SK-N-SH treated with all-trans-retinoic acid at 6 μM for 48 hours (cell line): Measurements from ENCODE around the gene DYSF.
"Not testable (repeated sequence)": the region's sequence is repeated elsewhere in the genome, so short reads cannot be mapped to it uniquely, and the experiment has no call there.

Experiments used
- ATAC-seq: fragments of 200-7000 bp; cut with Tn5 transposase; 3 replicates; pipeline ENCODE4 v1.9.1; 2020; ENCODE audit warnings: mild to moderate bottlenecking, moderate library complexity
- ARNTL ChIP-seq: fragments of 450-650 bp; formaldehyde crosslinking; IDR thresholded peaks from 2 replicates; pipeline ENCODE4 v1.5.0; 2020; ENCODE audit warnings: low read depth, mild to moderate bottlenecking, moderate library complexity, borderline replicate concordance
- BACH2 ChIP-seq: fragments of 250-450 bp; sonication (Bioruptor Pico); IDR thresholded peaks from 2 replicates; pipeline ENCODE4 v1.9.0; 2021; ENCODE audit warnings: mild to moderate bottlenecking, borderline replicate concordance
- CSDC2 ChIP-seq: fragments of 250-450 bp; sonication (Bioruptor Pico); IDR thresholded peaks from 2 replicates; pipeline ENCODE4 v1.5.0; 2020; ENCODE audit warnings: mild to moderate bottlenecking, moderate library complexity
- ESRRG ChIP-seq: fragments of 250-450 bp; sonication (Bioruptor Pico); IDR thresholded peaks from 2 replicates; pipeline ENCODE4 v1.6.1; 2021; ENCODE audit warnings: mild to moderate bottlenecking
- GLIS3 ChIP-seq: fragments of 250-450 bp; sonication (Bioruptor Pico); IDR thresholded peaks from 2 replicates; pipeline ENCODE4 v1.5.0; 2020; ENCODE audit warnings: mild to moderate bottlenecking, moderate library complexity
- ISL1 ChIP-seq: fragments of 250-450 bp; sonication (Bioruptor Pico); IDR thresholded peaks from 2 replicates; pipeline ENCODE4 v2.1.2; 2022; ENCODE audit warnings: mild to moderate bottlenecking, moderate library complexity
- OSR1 ChIP-seq: fragments of 250-450 bp; sonication (Bioruptor Pico); IDR thresholded peaks from 2 replicates; pipeline ENCODE4 v1.8.0; 2022; ENCODE audit warnings: moderate library complexity, mild to moderate bottlenecking, inconsistent platforms
- PPARA ChIP-seq: fragments of 250-450 bp; sonication (Bioruptor Pico); IDR thresholded peaks from 2 replicates; pipeline ENCODE4 v1.5.0; 2020; ENCODE audit warnings: mild to moderate bottlenecking, borderline replicate concordance
- SNAI2 ChIP-seq: fragments of 250-450 bp; sonication (Bioruptor Pico); IDR thresholded peaks from 2 replicates; pipeline ENCODE4 v1.5.0; 2020; ENCODE audit warnings: mild to moderate bottlenecking, moderate library complexity
- TCF4 ChIP-seq: fragments of 250-450 bp; sonication (Bioruptor Pico); IDR thresholded peaks from 2 replicates; pipeline ENCODE4 v1.8.0; 2021; ENCODE audit warnings: mild to moderate bottlenecking, moderate library complexity, borderline replicate concordance
- TOX ChIP-seq: fragments of 250-450 bp; sonication (Bioruptor Pico); IDR thresholded peaks from 2 replicates; pipeline ENCODE4 v1.8.0; 2021; ENCODE audit warnings: mild to moderate bottlenecking, moderate library complexity, borderline replicate concordance
- ZC3H10 ChIP-seq: fragments of 250-450 bp; sonication (Bioruptor Pico); IDR thresholded peaks from 2 replicates; pipeline ENCODE4 v1.5.1; 2021; ENCODE audit warnings: mild to moderate bottlenecking, moderate library complexity
- ZFP3 ChIP-seq: fragments of 250-450 bp; sonication (Bioruptor Pico); IDR thresholded peaks from 2 replicates; pipeline ENCODE4 v1.5.0; 2020; ENCODE audit warnings: mild to moderate bottlenecking, moderate library complexity
- ZFP30 ChIP-seq: fragments of 450-650 bp; formaldehyde crosslinking; IDR thresholded peaks from 2 replicates; pipeline ENCODE4 v1.5.0; 2022; ENCODE audit warnings: mild to moderate bottlenecking, moderate library complexity
- ZNF565 ChIP-seq: fragments of 450-650 bp; formaldehyde crosslinking; conservative IDR thresholded peaks from 2 replicates; pipeline ENCODE4 v1.5.0; 2020; ENCODE audit warnings: low read depth, mild to moderate bottlenecking, moderate library complexity
- ZNF8 ChIP-seq: fragments of 450-650 bp; formaldehyde crosslinking; IDR thresholded peaks from 2 replicates; pipeline ENCODE4 v1.5.0; 2020; ENCODE audit warnings: mild to moderate bottlenecking, moderate library complexity
- TF ChIP-seq, protein P1 (sequence below): fragments of 250-450 bp; sonication (Bioruptor Pico); IDR thresholded peaks from 2 replicates; pipeline ENCODE4 v1.8.0; 2021; ENCODE audit warnings: low read depth, mild to moderate bottlenecking, moderate library complexity, borderline replicate concordance
- TF ChIP-seq, protein P2 (sequence below): fragments of 250-450 bp; sonication (Bioruptor Pico); IDR thresholded peaks from 2 replicates; pipeline ENCODE4 v1.5.0; 2020; ENCODE audit warnings: mild to moderate bottlenecking, moderate library complexity
- TF ChIP-seq, protein P3 (sequence below): fragments of 250-450 bp; sonication (Bioruptor Pico); IDR thresholded peaks from 2 replicates; pipeline ENCODE4 v1.5.1; 2021; ENCODE audit warnings: mild to moderate bottlenecking, moderate library complexity

DYSF gene

DNA sequence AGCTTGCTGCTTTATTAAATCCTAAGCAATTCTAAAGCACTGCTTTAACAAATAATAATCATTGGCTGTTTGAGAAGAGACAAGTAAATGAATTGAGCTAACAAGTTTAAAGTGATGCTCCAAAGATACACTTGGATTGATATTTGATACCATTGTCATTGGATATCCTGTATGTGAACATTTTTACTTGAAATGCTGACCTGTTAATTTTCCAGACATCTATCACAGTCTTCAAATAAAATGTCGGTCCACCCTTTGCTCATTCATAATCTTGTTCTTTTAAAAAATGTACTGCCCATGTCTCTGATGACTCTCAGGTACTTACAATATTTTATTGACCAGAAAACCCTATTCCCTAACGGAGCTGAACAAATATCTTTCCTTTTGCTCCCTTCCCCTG, 202.1 kb downstream of the DYSF start:
- no peak for ATAC-seq
- TF ChIP-seq ZFP3 (CRISPR knock-in tag) (no peak), PPARA (CRISPR knock-in tag) (no peak), CSDC2 (CRISPR knock-in tag) (no peak), ZNF8 (CRISPR knock-in tag) (no peak), OSR1 (CRISPR knock-in tag) (no peak), BACH2 (no peak), ARNTL (no peak), GLIS3 (CRISPR knock-in tag) (no peak), TOX (CRISPR knock-in tag) (no peak), ZNF565 (CRISPR knock-in tag) (no peak)
- TF ChIP-seq, protein P1, sequence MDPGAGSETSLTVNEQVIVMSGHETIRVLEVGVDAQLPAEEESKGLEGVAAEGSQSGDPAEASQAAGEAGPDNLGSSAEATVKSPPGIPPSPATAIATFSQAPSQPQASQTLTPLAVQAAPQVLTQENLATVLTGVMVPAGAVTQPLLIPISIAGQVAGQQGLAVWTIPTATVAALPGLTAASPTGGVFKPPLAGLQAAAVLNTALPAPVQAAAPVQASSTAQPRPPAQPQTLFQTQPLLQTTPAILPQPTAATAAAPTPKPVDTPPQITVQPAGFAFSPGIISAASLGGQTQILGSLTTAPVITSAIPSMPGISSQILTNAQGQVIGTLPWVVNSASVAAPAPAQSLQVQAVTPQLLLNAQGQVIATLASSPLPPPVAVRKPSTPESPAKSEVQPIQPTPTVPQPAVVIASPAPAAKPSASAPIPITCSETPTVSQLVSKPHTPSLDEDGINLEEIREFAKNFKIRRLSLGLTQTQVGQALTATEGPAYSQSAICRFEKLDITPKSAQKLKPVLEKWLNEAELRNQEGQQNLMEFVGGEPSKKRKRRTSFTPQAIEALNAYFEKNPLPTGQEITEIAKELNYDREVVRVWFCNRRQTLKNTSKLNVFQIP (CRISPR knock-in tag) = no peak
- TF ChIP-seq, protein P2, sequence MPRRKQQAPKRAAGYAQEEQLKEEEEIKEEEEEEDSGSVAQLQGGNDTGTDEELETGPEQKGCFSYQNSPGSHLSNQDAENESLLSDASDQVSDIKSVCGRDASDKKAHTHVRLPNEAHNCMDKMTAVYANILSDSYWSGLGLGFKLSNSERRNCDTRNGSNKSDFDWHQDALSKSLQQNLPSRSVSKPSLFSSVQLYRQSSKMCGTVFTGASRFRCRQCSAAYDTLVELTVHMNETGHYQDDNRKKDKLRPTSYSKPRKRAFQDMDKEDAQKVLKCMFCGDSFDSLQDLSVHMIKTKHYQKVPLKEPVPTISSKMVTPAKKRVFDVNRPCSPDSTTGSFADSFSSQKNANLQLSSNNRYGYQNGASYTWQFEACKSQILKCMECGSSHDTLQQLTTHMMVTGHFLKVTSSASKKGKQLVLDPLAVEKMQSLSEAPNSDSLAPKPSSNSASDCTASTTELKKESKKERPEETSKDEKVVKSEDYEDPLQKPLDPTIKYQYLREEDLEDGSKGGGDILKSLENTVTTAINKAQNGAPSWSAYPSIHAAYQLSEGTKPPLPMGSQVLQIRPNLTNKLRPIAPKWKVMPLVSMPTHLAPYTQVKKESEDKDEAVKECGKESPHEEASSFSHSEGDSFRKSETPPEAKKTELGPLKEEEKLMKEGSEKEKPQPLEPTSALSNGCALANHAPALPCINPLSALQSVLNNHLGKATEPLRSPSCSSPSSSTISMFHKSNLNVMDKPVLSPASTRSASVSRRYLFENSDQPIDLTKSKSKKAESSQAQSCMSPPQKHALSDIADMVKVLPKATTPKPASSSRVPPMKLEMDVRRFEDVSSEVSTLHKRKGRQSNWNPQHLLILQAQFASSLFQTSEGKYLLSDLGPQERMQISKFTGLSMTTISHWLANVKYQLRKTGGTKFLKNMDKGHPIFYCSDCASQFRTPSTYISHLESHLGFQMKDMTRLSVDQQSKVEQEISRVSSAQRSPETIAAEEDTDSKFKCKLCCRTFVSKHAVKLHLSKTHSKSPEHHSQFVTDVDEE = no peak

DNA sequence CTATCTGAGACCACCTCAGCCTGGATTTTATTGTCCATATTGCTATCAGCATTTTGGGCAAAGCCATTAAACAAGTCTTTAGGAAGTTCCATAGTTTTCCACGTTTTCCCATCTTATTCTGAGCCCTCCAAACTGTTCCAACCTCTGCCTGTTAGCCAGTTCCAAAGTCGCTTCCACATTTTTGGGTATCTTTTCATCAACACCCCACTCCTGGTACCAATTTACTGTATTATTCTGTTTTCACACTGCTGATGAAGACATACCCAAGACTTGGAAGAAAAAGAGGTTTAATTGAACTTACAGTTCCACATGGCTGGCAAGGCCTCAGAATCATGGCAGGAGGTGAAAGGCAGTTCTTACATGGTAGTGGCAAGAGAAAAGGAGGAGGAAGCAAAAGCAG, 204.9 kb downstream of the DYSF start:
- ATAC-seq = not testable (repeated sequence)

DNA sequence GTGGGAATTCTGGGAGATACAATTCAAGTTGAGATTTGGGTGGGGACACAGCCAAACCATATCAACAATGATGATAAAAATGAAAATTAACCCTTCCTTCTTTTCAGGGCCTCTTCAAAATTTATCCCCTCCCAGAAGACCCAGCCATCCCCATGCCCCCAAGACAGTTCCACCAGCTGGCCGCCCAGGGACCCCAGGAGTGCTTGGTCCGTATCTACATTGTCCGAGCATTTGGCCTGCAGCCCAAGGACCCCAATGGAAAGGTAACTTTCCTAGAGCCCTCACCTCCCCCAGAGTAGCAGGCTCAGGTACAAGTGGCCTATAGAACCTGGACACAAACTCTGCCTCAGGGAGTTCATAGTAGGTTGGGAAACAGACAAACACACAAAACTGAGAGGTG, 205.4 kb downstream of the DYSF start:
- TF ChIP-seq OSR1 (CRISPR knock-in tag) (no peak), ESRRG (CRISPR knock-in tag) (no peak), ZNF8 (CRISPR knock-in tag) (no peak), ZFP30 (CRISPR knock-in tag) (no peak), PPARA (CRISPR knock-in tag) (no peak), ISL1 (CRISPR knock-in tag) (no peak), CSDC2 (CRISPR knock-in tag) (no peak), ZC3H10 (no peak), TCF4 (CRISPR knock-in tag) (no peak), ARNTL (no peak), TOX (CRISPR knock-in tag) (no peak), SNAI2 (CRISPR knock-in tag) (no peak), ZFP3 (CRISPR knock-in tag) (no peak), BACH2 (no peak), ZNF565 (CRISPR knock-in tag) (no peak)
- TF ChIP-seq, protein P2 = no peak
- TF ChIP-seq, protein P3, sequence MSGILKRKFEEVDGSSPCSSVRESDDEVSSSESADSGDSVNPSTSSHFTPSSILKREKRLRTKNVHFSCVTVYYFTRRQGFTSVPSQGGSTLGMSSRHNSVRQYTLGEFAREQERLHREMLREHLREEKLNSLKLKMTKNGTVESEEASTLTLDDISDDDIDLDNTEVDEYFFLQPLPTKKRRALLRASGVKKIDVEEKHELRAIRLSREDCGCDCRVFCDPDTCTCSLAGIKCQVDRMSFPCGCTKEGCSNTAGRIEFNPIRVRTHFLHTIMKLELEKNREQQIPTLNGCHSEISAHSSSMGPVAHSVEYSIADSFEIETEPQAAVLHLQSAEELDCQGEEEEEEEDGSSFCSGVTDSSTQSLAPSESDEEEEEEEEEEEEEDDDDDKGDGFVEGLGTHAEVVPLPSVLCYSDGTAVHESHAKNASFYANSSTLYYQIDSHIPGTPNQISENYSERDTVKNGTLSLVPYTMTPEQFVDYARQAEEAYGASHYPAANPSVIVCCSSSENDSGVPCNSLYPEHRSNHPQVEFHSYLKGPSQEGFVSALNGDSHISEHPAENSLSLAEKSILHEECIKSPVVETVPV (CRISPR knock-in tag) = no peak
- TF ChIP-seq, protein P1 (CRISPR knock-in tag) = no peak
- no peak for ATAC-seq
